ENCODE measurements around the gene LOC128125822. TPM values are rescaled to one million over a fixed set of nuclear protein-coding genes. Genes with fewer than 3 reads are reported as not detected.

Gene LOC128125822

GRCh38 chr6:63610944-63611343 lies 38.7 kb downstream of the LOC128125822 start:
- H3K27me3 ChIP-seq: no peaks in the 10 kb centered on the region
- Mint-ChIP-seq H3K4me1 (peaks cover 2% of the 10 kb centered on the region), H3K4me3 (no peak overlapping the region), H3K9me3 (peaks cover 2% of the 10 kb centered on the region), H3K27me3 (ENCODE audit: insufficient read depth, low read depth) (no peaks in the 10 kb centered on the region), H3K27ac (no peak overlapping the region), H3K36me3 (no peaks in the 10 kb centered on the region)
- no peak for TF ChIP-seq CTCF (IDR thresholded peaks at IDR 0.05)
- no peak for TF ChIP-seq EZH2 (IDR thresholded peaks at IDR 0.05)
- no peak for TF ChIP-seq EZH2phosphoT487 (IDR thresholded peaks at IDR 0.05)
- H3K4me1 ChIP-seq: no peaks in the 10 kb centered on the region
- H3K4me3 ChIP-seq: no peak overlapping the region
- H3K27ac ChIP-seq: no peak overlapping the region
- H3F3A ChIP-seq (ENCODE audit: low read depth): no peaks in the 10 kb centered on the region
- no peak for DNase-seq (ENCODE audit: low spot score)
- H3K9me3 ChIP-seq (ENCODE audit: low read depth): no peaks in the 10 kb centered on the region
- no peaks in the 10 kb centered on the region for H3K79me2 ChIP-seq (ENCODE audit: low read depth)
- H2AFZ ChIP-seq (replicated peaks): no peak overlapping the region
- H3K36me3 ChIP-seq: no peaks in the 10 kb centered on the region
- no peaks in the 10 kb centered on the region for H4K20me1 ChIP-seq (ENCODE audit: low read depth)
- no peak overlapping the region for H3K9ac ChIP-seq
- H3K4me2 ChIP-seq: no peak overlapping the region

GRCh38 chr6:63611560-63611959 lies 39.3 kb downstream of the LOC128125822 start:
- Histone ChIP-seq H3K36me3 (no peaks in the 10 kb centered on the region), H3K4me3 (no peak overlapping the region), H3K4me2 (no peak overlapping the region), H3K27me3 (no peaks in the 10 kb centered on the region), H3K4me1 (no peaks in the 10 kb centered on the region), H3K79me2 (ENCODE audit: low read depth) (no peaks in the 10 kb centered on the region), H3F3A (ENCODE audit: low read depth) (no peaks in the 10 kb centered on the region), H3K27ac (no peak overlapping the region), H2AFZ (replicated peaks) (no peak overlapping the region), H3K9ac (no peak overlapping the region), H4K20me1 (ENCODE audit: low read depth) (no peaks in the 10 kb centered on the region), H3K9me3 (ENCODE audit: low read depth) (no peaks in the 10 kb centered on the region)
- TF ChIP-seq EZH2phosphoT487 (IDR thresholded peaks at IDR 0.05): no peak
- no peak for TF ChIP-seq CTCF (IDR thresholded peaks at IDR 0.05)
- no peak for TF ChIP-seq EZH2 (IDR thresholded peaks at IDR 0.05)
- H3K27me3 Mint-ChIP-seq (ENCODE audit: insufficient read depth, low read depth): no peaks in the 10 kb centered on the region
- H3K9me3 Mint-ChIP-seq: peaks cover 2% of the 10 kb centered on the region
- DNase-seq (ENCODE audit: low spot score): no peak
- H3K4me1 Mint-ChIP-seq: peaks cover 8% of the 10 kb centered on the region
- H3K36me3 Mint-ChIP-seq: no peaks in the 10 kb centered on the region
- no peak overlapping the region for H3K4me3 Mint-ChIP-seq
- H3K27ac Mint-ChIP-seq: no peak overlapping the region

- Mint-ChIP-seq H3K9me3 (no peaks in the 10 kb centered on the region), H3K4me3 (no peak overlapping the region), H3K36me3 (no peaks in the 10 kb centered on the region), H3K27ac (no peak overlapping the region), H3K27me3 (ENCODE audit: insufficient read depth, low read depth) (peaks cover 2% of the 10 kb centered on the region), H3K4me1 (peaks cover 10% of the 10 kb centered on the region)
- no peaks in the 10 kb centered on the region for H3K79me2 ChIP-seq (ENCODE audit: low read depth)
- H3F3A ChIP-seq (ENCODE audit: low read depth): no peaks in the 10 kb centered on the region
- H3K27me3 ChIP-seq: no peaks in the 10 kb centered on the region
- H3K36me3 ChIP-seq: no peaks in the 10 kb centered on the region
- H3K9me3 ChIP-seq (ENCODE audit: low read depth): no peaks in the 10 kb centered on the region
- H3K4me3 ChIP-seq: no peak overlapping the region
- no peaks in the 10 kb centered on the region for H3K4me1 ChIP-seq
- H3K27ac ChIP-seq: no peak overlapping the region
- H3K9ac ChIP-seq: no peak overlapping the region
- TF ChIP-seq CTCF (IDR thresholded peaks at IDR 0.05) (no peak), EZH2phosphoT487 (IDR thresholded peaks at IDR 0.05) (no peak), EZH2 (IDR thresholded peaks at IDR 0.05) (no peak)
- H3K4me2 ChIP-seq: no peak overlapping the region
- peak overlapping the region; percentile 60 for H2AFZ ChIP-seq (replicated peaks)
- DNase-seq (ENCODE audit: low spot score): no peak
- no peaks in the 10 kb centered on the region for H4K20me1 ChIP-seq (ENCODE audit: low read depth)
Observed at GRCh38 chr6:63615590-63615989, 43.3 kb downstream of the LOC128125822 start.

Small RNA genes within 50 kb of the gene (small RNA-seq; reads per million reads assigned to genes)
- not detected for gene AL513043.1

Other genes with a start within 250 kb of the LOC128125822 start
- 13.8 and 31.3 TPM in 2 replicates for gene PTP4A1, start within 50 bp of the LOC128125822 start, total RNA-seq (ENCODE audit: low replicate concordance)
- gene PHF3, start 63.3 kb downstream of the LOC128125822 start, total RNA-seq (ENCODE audit: low replicate concordance): 72.4 and 100 TPM in 2 replicates